K562 (cell line): ENCODE data around the gene ATXN1. TPM values are rescaled to one million over a fixed set of nuclear protein-coding genes. Genes with fewer than 3 reads are reported as not detected.
A peak's percentile ranks its signal among the peaks of the same experiment; 100 is the strongest.

ENCODE experiments used
- ATAC-seq: fragments of 200-7000 bp; cut with Tn5 transposase; 3 replicates; pipeline ENCODE4 v1.9.1; 2020; ENCODE audit warnings: moderate library complexity
- BruUV-seq: library from RNA; stranded (reverse); fragments of 400-500 nt; replicated peaks from 2 replicates; lab custom pipeline; 2021; lab: Mats Ljungman, UMichigan
- CTCF ChIA-PET: fragments of 300-600 bp; formaldehyde crosslinking; extraction: SDS; loops from one replicate; lab custom pipeline; 2021; ENCODE audit warnings: low intra/inter-chr PET ratio; lab: Yijun Ruan, JAX
- POLR2A ChIA-PET: fragments of 300-600, 350-650 bp; sonication (Branson Sonifier 250); formaldehyde crosslinking; extraction: SDS; loops from one replicate; lab custom pipeline; 2021; ENCODE audit warnings: antibody characterized with exemption, inconsistent platforms; lab: Yijun Ruan, JAX
- DNase-seq, 4 experiments: peaks; one replicate each; pipeline versions ENCODE4 v3.0.0 to v3.0.0-alpha.2; 2011 to 2018; ENCODE audit warnings: low spot score in 3 of 4, mixed read lengths in 3 of 4; ENCODE audit errors: extremely low read depth in 1 of 4
- FAIRE-seq: peaks from 2 replicates; lab custom pipeline; 2011; peaks lifted over from hg19 to GRCh38; lab: Jason Lieb, UNC
- H2AFZ ChIP-seq: 2 replicates; pipeline ENCODE4 v1.6.0; 2011; ENCODE audit warnings: low read depth, low read length, control low read depth, inconsistent platforms
- H3K27ac ChIP-seq: fragments of 200-600 bp; 3 replicates; pipeline ENCODE4 v1.8.0; 2011; ENCODE audit warnings: low read depth, mild to moderate bottlenecking, control low read depth, inconsistent platforms, low read length, moderate library complexity, mixed read lengths; ENCODE audit errors: extremely low read depth
- H3K27me3 ChIP-seq, 2 experiments: fragments of 300-600 bp in 1 of 2; 2 replicates in 1 of 2; 3 replicates in 1 of 2; pipeline versions ENCODE4 v1.6.0 to v1.8.0; 2011; ENCODE audit warnings: inconsistent platforms in 2 of 2, low read length in 2 of 2, mild to moderate bottlenecking in 1 of 2, mixed read lengths in 1 of 2, moderate library complexity in 1 of 2; ENCODE audit not compliant: control insufficient read depth in 2 of 2, insufficient read depth in 2 of 2
- H3K36me3 ChIP-seq: fragments of 300-600 bp; 3 replicates; pipeline ENCODE4 v1.8.0; 2011; ENCODE audit warnings: mild to moderate bottlenecking, low read length, inconsistent platforms; ENCODE audit not compliant: control insufficient read depth, insufficient read depth
- H3K4me1 ChIP-seq, 2 experiments: fragments of 200-600 bp in 1 of 2; replicated peaks in 1 of 2; 2 replicates in 1 of 2; 3 replicates in 1 of 2; pipeline versions ENCODE4 v1.5.1 to v1.8.0; 2011; ENCODE audit warnings: inconsistent platforms in 2 of 2, low read length in 2 of 2, mild to moderate bottlenecking in 1 of 2, mixed read lengths in 1 of 2, moderate library complexity in 1 of 2; ENCODE audit not compliant: control insufficient read depth in 2 of 2, insufficient read depth in 2 of 2
- H3K4me2 ChIP-seq: 2 replicates; pipeline ENCODE4 v1.6.1; 2011; ENCODE audit warnings: low read length, control low read depth, inconsistent platforms, mixed read lengths; ENCODE audit not compliant: insufficient read depth
- H3K4me3 ChIP-seq: fragments of 200-600 bp; sonication (generic), shearing (Covaris generic); 2 replicates; pipeline ENCODE4 v1.5.1; 2016; ENCODE audit warnings: control low read depth, inconsistent platforms
- H3K79me2 ChIP-seq: fragments of 200-600 bp; 3 replicates; pipeline ENCODE4 v1.8.0; 2011; ENCODE audit warnings: low read length, inconsistent platforms; ENCODE audit not compliant: control insufficient read depth, insufficient read depth
- H3K9ac ChIP-seq, 2 experiments: 2 replicates each; pipeline versions ENCODE4 v1.6.0 to v1.6.1; 2011; ENCODE audit warnings: low read depth in 2 of 2, low read length in 2 of 2, control low read depth in 1 of 2, inconsistent platforms in 1 of 2, mild to moderate bottlenecking in 1 of 2, mixed read lengths in 1 of 2; ENCODE audit not compliant: insufficient read depth in 1 of 2
- H3K9me1 ChIP-seq: one replicate; pipeline ENCODE4 v1.6.0; 2011; ENCODE audit warnings: inconsistent platforms, mild to moderate bottlenecking, low read length, moderate library complexity; ENCODE audit not compliant: control insufficient read depth, insufficient read depth
- H3K9me3 ChIP-seq: replicated peaks from 2 replicates; pipeline ENCODE4 v1.5.1; 2011; ENCODE audit warnings: low read depth, low read length, inconsistent platforms; ENCODE audit not compliant: control insufficient read depth, insufficient read depth
- H4K20me1 ChIP-seq: replicated peaks from 2 replicates; pipeline ENCODE4 v1.6.1; 2011; ENCODE audit warnings: low read length, inconsistent platforms, mixed read lengths; ENCODE audit not compliant: control insufficient read depth, insufficient read depth
- ATF3 ChIP-seq, 2 experiments: fragments of 450-650 bp in 1 of 2; sonication (generic) in 1 of 2; formaldehyde crosslinking in 1 of 2; IDR thresholded peaks in 1 of 2; conservative IDR thresholded peaks in 1 of 2; 2 replicates each; pipeline versions ENCODE4 v1.6.1 to v1.8.1; 2016 to 2023; ENCODE audit warnings: mild to moderate bottlenecking in 2 of 2, moderate library complexity in 2 of 2, inconsistent platforms in 1 of 2, missing genetic modification reagents in 1 of 2
- CBX3 ChIP-seq, 2 experiments: IDR thresholded peaks; 1 replicate in 1 of 2; 2 replicates in 1 of 2; pipeline ENCODE4 v1.6.1; 2012; ENCODE audit warnings: inconsistent platforms in 2 of 2, low read length in 2 of 2, borderline replicate concordance in 1 of 2, control low read depth in 1 of 2
- FOXK1 ChIP-seq: sonication (generic); formaldehyde crosslinking; IDR thresholded peaks from 2 replicates; pipeline ENCODE4 v1.8.0; 2022; ENCODE audit warnings: missing genetic modification reagents, mild to moderate bottlenecking, borderline replicate concordance
- JUN ChIP-seq, 2 experiments: sonication (generic) in 1 of 2; formaldehyde crosslinking in 1 of 2; IDR thresholded peaks; 2 replicates each; pipeline versions ENCODE4 v1.6.1 to v1.8.0; 2012 to 2022; ENCODE audit warnings: borderline replicate concordance in 2 of 2, mild to moderate bottlenecking in 2 of 2, improper control_type of control experiment in 1 of 2, low read depth in 1 of 2, low read length in 1 of 2, missing genetic modification reagents in 1 of 2
- KDM5B ChIP-seq: fragments of 200-600 bp; sonication (generic); IDR thresholded peaks from 2 replicates; pipeline ENCODE4 v1.6.1; 2012; ENCODE audit warnings: low read depth, mild to moderate bottlenecking, moderate library complexity, low read length, control low read depth, inconsistent platforms; ENCODE audit not compliant: insufficient replicate concordance
- NR1H2 ChIP-seq: sonication (generic); formaldehyde crosslinking; IDR thresholded peaks from 2 replicates; pipeline ENCODE4 v1.4.0; 2020; ENCODE audit warnings: mild to moderate bottlenecking, missing genetic modification reagents
- PTRF ChIP-seq: fragments of 450-650 bp; IDR thresholded peaks from 2 replicates; pipeline ENCODE4 v1.6.1; 2016; ENCODE audit warnings: mild to moderate bottlenecking, missing genetic modification characterization, missing compliant biosample characterization
- ZNF445 ChIP-seq: fragments of 250-450 bp; sonication (Bioruptor Pico); IDR thresholded peaks from 2 replicates; pipeline ENCODE4 v1.4.0; 2020; ENCODE audit warnings: low read depth, mild to moderate bottlenecking, moderate library complexity
- WGBS: fragments of 100-300 bp; shearing (Covaris generic); methylation state at CpG from one replicate; pipeline ENCODE4 v1.1.6; 2016; ENCODE audit warnings: low coverage, mixed read lengths; ENCODE audit not compliant: insufficient coverage; ENCODE audit errors: missing lambda C conversion rate; 5-methylcytosine and 5-hydroxymethylcytosine counted together
- in situ Hi-C: fragments of 300-500 bp; cut with MboI; formaldehyde crosslinking; loops from 4 replicates; pipeline ENCODE4 v1.15.0; 2018; ENCODE audit warnings: inconsistent platforms, mixed read lengths
- intact Hi-C: fragments of 100-400 bp; cut with micrococcal nuclease; formaldehyde crosslinking; loops from 2 replicates; pipeline ENCODE4 v1.14.2; 2022
- polyA plus RNA-seq, 8 experiments: library from polyadenylated mRNA; depleted of rRNA in 4 of 8; stranded (reverse) in 5 of 8; unstranded in 3 of 8; fragments of >200 nt; fragmentation: Nextera tagmentation in 2 of 8; fragmentation: Illumina TruSeq in 1 of 8; extraction: Ambion mirVana in 2 of 8; extraction: Trizol in 1 of 8; gene quantifications; 2 replicates each; pipeline versions ENCODE4 v1.2.1 to v1.2.3, GENCODE V29; 2011 to 2014; ENCODE audit warnings: inconsistent platforms in 1 of 8, missing spikeins in 1 of 8
- total RNA-seq, 7 experiments: library from RNA; depleted of rRNA in 6 of 7; stranded (reverse); fragments of >200 nt in 6 of 7; fragmentation: Illumina TruSeq in 2 of 7; extraction: Trizol in 2 of 7; gene quantifications; 2 replicates each; pipeline versions ENCODE4 v1.2.1 to v1.2.3, GENCODE V29; 2011 to 2021; ENCODE audit warnings: low replicate concordance in 1 of 7

The ATXN1 gene
- total and polyA plus RNA-seq, 9 of the 15 experiments (the other 6 are each of a cell fraction or from before 2014, with no cell fraction given) = under 0.01 to 1.2 (median 0.58) TPM

GRCh38 chr6:16547587-16547986 lies 213.7 kb downstream of the ATXN1 start (continued):
- TF ChIP-seq PTRF (tag) = no peak
- TF ChIP-seq ATF3 (IDR thresholded peaks at IDR 0.05) = peak; percentile 40
- TF ChIP-seq ATF3 (CRISPR knock-in tag; conservative IDR thresholded peaks at IDR 0.05) = no peak

- Histone ChIP-seq H3K9ac (no peak overlapping the region), H4K20me1 (no peaks in the 10 kb centered on the region), H3K27ac (no peak overlapping the region), H3K4me3 (no peak overlapping the region)
- POLR2A ChIA-PET = no interaction called here
- intact Hi-C loops = no loop called here
- no peak for FAIRE-seq
- CTCF ChIA-PET = no interaction called here
- no peak for TF ChIP-seq KDM5B
- no peak for TF ChIP-seq CBX3 (IDR thresholded peaks at IDR 0.05; ENCODE audit: borderline replicate concordance in 1 of 2, low read length in 2 of 2)
- TF ChIP-seq FOXK1 (CRISPR knock-in tag) = no peak
- no peak for TF ChIP-seq ZNF445 (CRISPR knock-in tag)
- no peak for TF ChIP-seq NR1H2 (CRISPR knock-in tag)
- no peak for TF ChIP-seq JUN (IDR thresholded peaks at IDR 0.05; ENCODE audit: borderline replicate concordance, low read depth, low read length)
- TF ChIP-seq JUN (CRISPR knock-in tag; IDR thresholded peaks at IDR 0.05; ENCODE audit: borderline replicate concordance) = no peak
- TF ChIP-seq, all 486 proteins: peak for 0
- DNase-seq (no peak), ATAC-seq (no peak)
- peaks cover 16 to 30% of the 10 kb centered on the region in 2 experiments for H3K27me3 ChIP-seq
- no peaks in the 10 kb centered on the region for H3K36me3 ChIP-seq
- no peak overlapping the region for H3K4me2 ChIP-seq
- no peak overlapping the region for H2AFZ ChIP-seq
- WGBS = 0% methylated on average over 3 of the region's 3 CpGs
- H3K9me3 ChIP-seq = no peaks in the 10 kb centered on the region
- in situ Hi-C loops = no loop called here
- H3K79me2 ChIP-seq = no peaks in the 10 kb centered on the region
- no peaks in the 10 kb centered on the region for H3K9me1 ChIP-seq
- no TSS peak for BruUV-seq
- no peaks in the 10 kb centered on the region for H3K4me1 ChIP-seq
Observed at GRCh38 chr6:16546861-16547260, 214.4 kb downstream of the ATXN1 start.
